VCaP (cell line): ENCODE data around the gene LARP1.
A peak's percentile ranks its signal among the peaks of the same experiment; 100 is the strongest.

Experiments used
- H3K27ac ChIP-seq: fragments of 450-650 bp; 2 replicates; pipeline ENCODE4 v1.5.1; 2017
- CTCF ChIP-seq: fragments of 450-650 bp; conservative IDR thresholded peaks from 2 replicates; pipeline ENCODE4 v1.5.1; 2017; ENCODE audit warnings: mild to moderate bottlenecking, moderate library complexity

LARP1 gene

GRCh38 chr5:154831451-154831850 lies 76.3 kb downstream of the LARP1 start:
- 0 out of 2 replicates have a peak overlapping the region, but pooled peaks have one; percentile 42 for H3K27ac ChIP-seq
- TF ChIP-seq CTCF = no peak

GRCh38 chr5:154832804-154833203 lies 77.6 kb downstream of the LARP1 start:
- H3K27ac ChIP-seq = peak overlapping the region; percentile 42

- peak overlapping the region; percentile 61 for H3K27ac ChIP-seq
Measured at GRCh38 chr5:154834053-154834452, 78.9 kb downstream of the LARP1 start.

GRCh38 chr5:154835701-154836052 lies 80.5 kb downstream of the LARP1 start:
- peak overlapping the region; percentile 61; the same call in 1 of the 2 replicates for H3K27ac ChIP-seq

More at GRCh38 chr5:154834053-154834452, 78.9 kb downstream of the LARP1 start:
- TF ChIP-seq CTCF = no peak

GRCh38 chr5:154836225-154836624 lies 81.0 kb downstream of the LARP1 start:
- H3K27ac ChIP-seq = peak overlapping the region; percentile 61; the same call in 1 of the 2 replicates
- TF ChIP-seq CTCF = no peak

GRCh38 chr5:154837009-154837901 lies 82.1 kb downstream of the LARP1 start:
- no peak for TF ChIP-seq CTCF

GRCh38 chr5:154840435-154841272 lies 85.5 kb downstream of the LARP1 start:
- TF ChIP-seq CTCF = no peak
- peak overlapping the region; percentile 95; the same call in 1 of the 2 replicates for H3K27ac ChIP-seq

More at GRCh38 chr5:154837009-154837901, 82.1 kb downstream of the LARP1 start:
- H3K27ac ChIP-seq = no peak overlapping the region; the same call in 1 of the 2 replicates

GRCh38 chr5:154841273-154841661 lies 86.1 kb downstream of the LARP1 start:
- H3K27ac ChIP-seq = peak overlapping the region; percentile 95; the same call in 1 of the 2 replicates
- TF ChIP-seq CTCF = no peak
